ENCODE results near the gene GARRE1.
A peak's percentile ranks its signal among the peaks of the same experiment; 100 is the strongest.
"Not testable (repeated sequence)": the region's sequence is repeated elsewhere in the genome, so short reads cannot be mapped to it uniquely, and the experiment has no call there.

Gene GARRE1, protein sequence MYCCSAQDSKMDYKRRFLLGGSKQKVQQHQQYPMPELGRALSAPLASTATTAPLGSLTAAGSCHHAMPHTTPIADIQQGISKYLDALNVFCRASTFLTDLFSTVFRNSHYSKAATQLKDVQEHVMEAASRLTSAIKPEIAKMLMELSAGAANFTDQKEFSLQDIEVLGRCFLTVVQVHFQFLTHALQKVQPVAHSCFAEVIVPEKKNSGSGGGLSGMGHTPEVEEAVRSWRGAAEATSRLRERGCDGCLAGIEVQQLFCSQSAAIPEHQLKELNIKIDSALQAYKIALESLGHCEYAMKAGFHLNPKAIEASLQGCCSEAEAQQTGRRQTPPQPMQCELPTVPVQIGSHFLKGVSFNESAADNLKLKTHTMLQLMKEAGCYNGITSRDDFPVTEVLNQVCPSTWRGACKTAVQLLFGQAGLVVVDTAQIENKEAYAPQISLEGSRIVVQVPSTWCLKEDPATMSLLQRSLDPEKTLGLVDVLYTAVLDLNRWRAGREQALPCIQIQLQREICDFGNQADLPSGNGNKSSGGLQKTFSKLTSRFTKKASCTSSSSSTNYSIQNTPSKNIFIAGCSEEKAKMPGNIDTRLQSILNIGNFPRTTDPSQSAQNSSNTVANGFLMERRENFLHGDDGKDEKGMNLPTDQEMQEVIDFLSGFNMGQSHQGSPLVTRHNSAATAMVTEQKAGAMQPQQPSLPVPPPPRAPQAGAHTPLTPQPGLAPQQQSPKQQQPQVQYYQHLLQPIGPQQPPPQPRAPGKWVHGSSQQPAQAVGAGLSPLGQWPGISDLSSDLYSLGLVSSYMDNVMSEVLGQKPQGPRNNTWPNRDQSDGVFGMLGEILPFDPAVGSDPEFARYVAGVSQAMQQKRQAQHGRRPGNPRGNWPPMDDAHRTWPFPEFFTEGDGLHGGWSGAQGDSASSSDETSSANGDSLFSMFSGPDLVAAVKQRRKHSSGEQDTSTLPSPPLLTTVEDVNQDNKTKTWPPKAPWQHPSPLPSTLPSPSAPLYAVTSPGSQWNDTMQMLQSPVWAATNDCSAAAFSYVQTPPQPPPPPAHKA (N-terminal part only)

DNA sequence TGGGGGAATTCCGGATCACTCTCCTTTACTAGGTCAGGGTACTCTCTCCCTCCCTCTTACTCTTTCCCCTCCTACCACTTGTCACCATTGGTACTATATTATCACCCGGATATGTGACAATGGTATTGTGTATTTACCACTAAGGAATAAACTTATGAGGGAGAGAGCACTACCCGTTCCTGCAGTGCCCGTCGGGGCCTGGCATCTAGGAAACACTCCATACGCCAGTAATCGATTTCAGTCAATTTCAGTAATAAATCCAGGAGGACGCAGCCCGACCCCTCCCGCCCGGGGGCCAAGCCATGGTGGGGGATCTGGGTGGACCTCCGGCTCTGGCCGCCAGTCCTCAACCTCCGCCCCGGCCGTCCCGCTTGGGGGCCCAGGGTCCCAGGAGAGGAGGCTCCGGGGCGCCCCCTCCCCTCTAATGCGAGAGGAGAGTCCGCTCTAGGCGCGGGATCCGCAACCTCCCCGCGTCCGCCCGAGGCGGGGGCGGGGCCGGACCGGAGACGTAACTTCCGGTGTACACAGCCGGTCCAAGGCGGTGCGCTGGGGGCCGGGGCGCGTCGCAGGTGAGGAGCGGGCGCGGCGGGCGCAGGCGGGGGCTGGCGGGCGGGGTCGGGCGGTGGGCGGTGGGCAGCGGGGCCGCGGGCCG, at the start of gene GARRE1:
Gene GARRE1 (plus strand): TSS at position 509 of the 652 bp plus-strand sequence. CDS start 45,920 bp downstream, outside the sequence.
- peak; percentile 55 to 60 for DNase-seq (ENCODE audit: low read depth in 2 of 2, low spot score in 1 of 2)

GRCh38 chr19:34205324-34205723, 49.0 kb upstream of the GARRE1 start:
- DNase-seq (ENCODE audit: low read depth in 2 of 2, low spot score in 1 of 2): not testable (repeated sequence)

GRCh38 chr19:34208291-34208884, 46.0 kb upstream of the GARRE1 start:
- no peak for DNase-seq (ENCODE audit: low read depth in 2 of 2, low spot score in 1 of 2)

- DNase-seq (ENCODE audit: low read depth in 2 of 2, low spot score in 1 of 2): no peak
These were observed 44.6 kb upstream of the GARRE1 start for GRCh38 chr19:34209726-34210125.

DNA sequence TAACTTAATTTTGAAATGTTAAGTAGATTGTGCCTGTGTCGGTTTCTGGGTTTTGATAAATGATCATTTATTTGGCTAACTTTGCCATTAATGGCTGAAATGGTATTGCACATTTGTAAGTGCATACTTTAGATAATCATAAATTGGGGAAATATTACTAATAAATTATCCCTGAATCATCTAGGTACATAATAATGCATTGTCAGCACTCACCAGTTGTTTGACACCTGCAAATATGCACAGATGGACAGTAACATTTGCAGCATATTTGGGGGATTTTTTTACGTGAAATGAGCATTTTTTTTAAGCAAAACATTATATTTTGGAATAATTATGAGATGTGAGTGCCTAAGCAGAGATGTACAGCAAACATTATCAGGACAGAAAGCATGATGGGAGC, 41.1 kb upstream of the GARRE1 start:
- DNase-seq (ENCODE audit: low read depth in 2 of 2, low spot score in 1 of 2): no peak

GRCh38 chr19:34214040-34214439, 40.3 kb upstream of the GARRE1 start:
- no peak for DNase-seq (ENCODE audit: low read depth in 2 of 2, low spot score in 1 of 2)

DNA sequence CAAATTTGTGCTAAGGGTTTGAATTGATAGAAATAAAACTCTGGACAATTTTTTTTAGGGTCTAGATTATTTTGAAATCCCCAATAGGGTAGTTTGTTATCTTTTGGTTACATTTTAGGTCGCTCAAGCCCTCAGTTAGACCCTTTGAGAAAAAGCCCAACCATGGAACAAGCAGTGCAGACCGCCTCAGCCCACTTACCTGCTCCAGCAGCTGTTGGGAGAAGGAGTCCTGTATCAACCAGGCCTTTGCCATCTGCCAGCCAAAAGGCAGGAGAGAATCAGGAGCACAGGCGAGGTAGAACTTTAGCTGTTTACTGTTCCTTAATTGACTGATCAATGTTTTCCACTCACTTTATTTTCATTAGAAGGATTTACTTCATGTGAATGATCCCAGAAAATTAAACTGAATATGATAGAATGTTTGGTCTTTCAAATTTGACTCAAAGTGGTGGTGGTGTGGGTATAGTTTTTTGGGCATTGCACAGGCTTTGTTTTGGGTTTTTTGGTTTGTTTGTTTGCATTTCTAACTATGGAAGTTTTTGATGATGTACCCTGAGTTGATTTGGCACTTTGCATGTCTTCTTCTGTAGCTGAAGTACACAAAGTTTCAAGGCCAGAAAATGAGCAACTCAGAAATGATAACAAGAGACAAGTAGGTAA, 39.2 kb upstream of the GARRE1 start:
- no peak for DNase-seq (ENCODE audit: low read depth in 2 of 2, low spot score in 1 of 2)

DNA sequence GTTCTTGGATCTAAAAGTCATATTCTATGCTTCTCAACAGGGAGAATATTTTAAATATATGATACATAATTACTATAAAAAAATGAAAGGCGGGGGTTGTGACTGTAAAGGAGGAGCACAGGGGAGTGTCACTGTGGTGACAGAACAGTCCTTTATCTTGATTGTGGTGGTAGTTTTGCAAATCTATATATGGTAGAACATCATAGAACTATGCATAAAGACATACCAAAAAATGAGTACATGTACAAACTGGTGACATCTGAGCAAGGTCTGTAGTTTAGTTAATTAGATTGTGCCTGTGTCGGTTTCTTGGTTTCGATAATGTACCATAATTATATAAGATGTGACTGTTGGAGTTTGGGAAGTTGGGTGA, 38.7 kb upstream of the GARRE1 start:
- DNase-seq (ENCODE audit: low read depth in 2 of 2, low spot score in 1 of 2): no peak

GRCh38 chr19:34216745-34217219, 37.6 kb upstream of the GARRE1 start:
- DNase-seq (ENCODE audit: low read depth in 2 of 2, low spot score in 1 of 2): not testable (repeated sequence)

- DNase-seq (ENCODE audit: low read depth in 2 of 2, low spot score in 1 of 2): peak; percentile 33 to 36
These were observed 36.2 kb upstream of the GARRE1 start for GRCh38 chr19:34217952-34218817.

GRCh38 chr19:34218818-34219164, 35.6 kb upstream of the GARRE1 start:
- DNase-seq (ENCODE audit: low read depth in 2 of 2, low spot score in 1 of 2): no peak

GRCh38 chr19:34220472-34221063, 33.8 kb upstream of the GARRE1 start:
- peak in 1 of 2 donors; percentile 24 for DNase-seq (ENCODE audit: low read depth in 2 of 2, low spot score in 1 of 2)

- DNase-seq (ENCODE audit: low read depth in 2 of 2, low spot score in 1 of 2): no peak
These were observed 32.0 kb upstream of the GARRE1 start for GRCh38 chr19:34222386-34222785.

DNA sequence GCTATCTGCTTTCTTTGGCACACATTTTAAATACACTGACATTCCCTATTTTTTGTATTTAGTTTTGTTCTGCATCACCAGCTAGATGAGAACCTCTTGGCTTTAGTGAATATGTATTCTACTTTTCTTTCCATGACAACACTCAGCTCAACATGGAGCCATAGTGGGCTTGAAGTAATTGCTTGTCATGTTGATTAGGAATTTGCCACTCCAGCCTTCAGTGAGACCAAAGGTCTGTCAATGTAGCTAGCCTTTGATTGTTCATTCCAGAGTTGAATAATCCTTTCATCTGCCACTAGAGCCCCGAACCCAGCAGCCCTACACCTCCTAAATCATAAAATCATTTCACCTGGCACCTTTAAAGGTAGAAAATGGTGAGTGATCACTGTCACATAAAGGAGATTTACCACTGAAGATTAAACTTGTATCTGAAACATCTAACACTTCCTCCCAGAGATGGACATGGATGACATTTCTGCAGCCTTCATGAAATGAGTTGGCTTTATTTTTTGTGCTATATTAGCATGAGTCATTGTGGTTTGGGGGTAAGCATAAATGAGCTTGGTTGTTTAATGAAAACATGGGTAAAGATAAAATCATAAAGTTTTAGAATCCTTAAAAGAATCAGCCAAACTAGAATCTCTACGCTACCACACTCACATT, 29.2 kb upstream of the GARRE1 start:
- no peak for DNase-seq (ENCODE audit: low read depth in 2 of 2, low spot score in 1 of 2)

DNA sequence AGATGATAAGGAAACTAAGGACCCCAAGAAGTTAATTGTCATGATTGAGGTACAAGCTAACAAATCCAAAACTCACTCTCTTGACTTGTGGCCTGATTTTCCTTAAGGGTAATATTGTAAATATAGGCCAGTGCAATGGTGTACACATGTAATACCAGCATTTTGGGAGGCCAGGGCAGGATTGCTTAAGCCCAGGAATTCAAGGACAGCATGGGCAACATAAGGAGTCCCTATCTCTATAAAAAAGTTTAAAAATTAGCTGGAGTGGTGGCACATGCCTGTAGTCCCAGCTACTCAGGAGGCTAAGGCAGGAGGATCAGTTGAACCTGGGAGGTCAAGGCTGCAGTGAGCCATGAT, 28.7 kb upstream of the GARRE1 start:
- DNase-seq (ENCODE audit: low read depth in 2 of 2, low spot score in 1 of 2): no peak

DNA sequence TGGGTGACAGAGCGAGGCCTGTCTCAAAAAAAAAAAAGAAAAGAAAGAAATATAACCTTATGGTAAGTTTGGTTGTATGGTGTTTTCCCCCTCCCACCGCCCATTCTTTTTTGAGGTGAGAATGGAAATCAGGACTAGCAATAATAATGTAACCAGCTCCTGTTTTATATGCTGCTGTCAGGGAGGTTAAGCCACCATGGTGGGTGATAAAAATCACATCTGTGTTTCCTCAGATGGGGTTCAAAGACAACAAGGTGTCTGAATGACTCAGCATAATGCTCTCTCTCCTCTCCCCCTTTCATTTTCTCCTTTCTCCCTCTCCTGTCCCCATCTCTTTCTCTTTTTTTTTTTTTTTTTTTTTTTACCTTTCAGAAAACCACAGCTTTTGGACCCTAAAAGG, 28.3 kb upstream of the GARRE1 start:
- no peak for DNase-seq (ENCODE audit: low read depth in 2 of 2, low spot score in 1 of 2)

GRCh38 chr19:34228347-34228746, 26.0 kb upstream of the GARRE1 start:
- DNase-seq (ENCODE audit: low read depth in 2 of 2, low spot score in 1 of 2): no peak

- DNase-seq (ENCODE audit: low read depth in 2 of 2, low spot score in 1 of 2): no peak
These were observed 25.6 kb upstream of the GARRE1 start for GRCh38 chr19:34228762-34229161.

GRCh38 chr19:34229721-34230120, 24.6 kb upstream of the GARRE1 start:
- no peak for DNase-seq (ENCODE audit: low read depth in 2 of 2, low spot score in 1 of 2)

All from stimulated activated CD8-positive, alpha-beta memory T cell treated with anti-CD3 and anti-CD28 coated beads, Interleukin-4, amount 100 ng/mL, for 4 hours (primary cell).